LHCN-M2 (cell line): Measurements from ENCODE around the gene RHOXF2B. TPM values are rescaled to one million over a fixed set of nuclear protein-coding genes. Genes with fewer than 3 reads are reported as not detected.
"Not testable (repeated sequence)": the region's sequence is repeated elsewhere in the genome, so short reads cannot be mapped to it uniquely, and the experiment has no call there.

Experiments
- DNase-seq: peaks from one replicate; pipeline ENCODE4 v3.0.0-alpha.2; 2012; ENCODE audit warnings: low read depth
- polyA plus RNA-seq: library from polyadenylated mRNA; unstranded; fragments of >200 nt; gene quantifications from one replicate; pipeline ENCODE4 v1.2.1, GENCODE V29; 2012; ENCODE audit warnings: missing spikeins
- total RNA-seq: library from RNA; depleted of rRNA; stranded (reverse); fragments of >200 nt; gene quantifications from 2 replicates; pipeline ENCODE4 v1.2.3, GENCODE V29; 2014; rRNA removed

RHOXF2B gene
- total RNA-seq, result not detected in 2 replicates
- polyA plus RNA-seq, result not detected

DNA sequence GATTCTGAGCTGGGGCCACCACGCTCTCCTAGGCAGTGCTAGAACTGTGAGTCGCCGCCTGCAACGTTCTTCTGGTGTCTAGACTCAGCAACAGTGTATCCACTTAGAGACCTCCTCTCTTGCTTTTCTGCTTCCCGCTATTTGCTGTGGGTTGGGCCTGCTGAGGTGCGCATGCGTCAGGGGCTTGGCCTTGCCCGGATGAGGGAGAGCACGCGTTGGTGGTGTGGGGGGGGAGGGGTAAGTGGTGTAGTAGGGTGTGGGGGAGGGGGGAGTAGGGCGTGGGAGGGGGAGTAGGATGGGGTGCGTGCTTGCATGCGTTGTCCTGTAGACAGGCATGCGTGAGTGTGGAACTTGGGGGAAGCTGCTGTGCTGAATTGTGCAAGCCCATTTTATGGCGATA, at the start of gene RHOXF2B:
TSS of gene RHOXF2B (minus strand) at position 101 of the 400 bp plus-strand sequence. CDS start 138 bp downstream, outside the sequence.
- not testable (repeated sequence) for DNase-seq

- no peak for DNase-seq
Measured at GRCh38 chrX:120125444-120125843, 48.0 kb upstream of the RHOXF2B start.

GRCh38 chrX:120120223-120120622, 42.7 kb upstream of the RHOXF2B start:
- no peak for DNase-seq

- no peak for DNase-seq
Measured at GRCh38 chrX:120115438-120115963, 38.0 kb upstream of the RHOXF2B start, which contains the start of gene RHOXF1. Gene RHOXF1, minus strand, starts transcription at chrX:120115913. Its CDS starts 51 bp downstream, at chrX:120115862.

DNA sequence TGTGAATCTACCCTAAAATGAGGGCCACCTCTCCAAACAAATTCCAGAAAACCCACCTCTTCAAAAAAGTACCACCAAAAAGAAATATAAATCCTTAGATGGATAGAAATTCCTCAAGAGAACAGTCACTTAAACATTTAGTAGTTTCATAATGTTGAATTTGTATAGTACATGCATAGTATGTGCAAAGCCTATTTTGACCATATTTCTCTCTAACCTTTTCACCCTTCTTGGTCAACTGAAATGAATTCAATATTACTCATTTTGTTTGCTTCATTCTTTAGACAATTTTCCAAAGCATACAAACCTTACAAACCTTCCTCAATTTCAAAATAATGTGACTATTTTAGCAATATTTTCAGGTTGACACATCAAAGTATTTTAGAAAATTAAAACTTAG, 34.1 kb upstream of the RHOXF2B start:
- no peak for DNase-seq

GRCh38 chrX:120109378-120109777, 31.9 kb upstream of the RHOXF2B start:
- no peak for DNase-seq

DNA sequence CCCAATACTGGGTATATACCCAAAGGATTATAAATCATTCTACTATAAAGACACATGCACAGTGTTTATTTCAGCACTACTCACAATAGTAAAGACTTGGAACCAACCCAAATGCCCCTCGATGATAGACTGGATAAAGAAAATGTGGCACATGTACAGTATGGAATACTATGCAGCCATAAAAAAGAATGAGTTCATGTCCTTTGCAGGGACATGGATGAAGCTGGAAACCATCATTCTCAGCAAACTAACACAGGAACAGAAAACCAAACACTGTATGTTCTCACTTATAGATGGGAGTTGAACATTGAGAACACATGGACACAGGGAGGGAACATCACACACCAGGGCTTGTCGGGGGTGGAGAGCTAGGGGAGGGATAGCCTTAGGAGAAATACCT, 27.2 kb upstream of the RHOXF2B start:
- DNase-seq, result not testable (repeated sequence)

GRCh38 chrX:120101057-120101456, 23.6 kb upstream of the RHOXF2B start:
- not testable (repeated sequence) for DNase-seq

DNA sequence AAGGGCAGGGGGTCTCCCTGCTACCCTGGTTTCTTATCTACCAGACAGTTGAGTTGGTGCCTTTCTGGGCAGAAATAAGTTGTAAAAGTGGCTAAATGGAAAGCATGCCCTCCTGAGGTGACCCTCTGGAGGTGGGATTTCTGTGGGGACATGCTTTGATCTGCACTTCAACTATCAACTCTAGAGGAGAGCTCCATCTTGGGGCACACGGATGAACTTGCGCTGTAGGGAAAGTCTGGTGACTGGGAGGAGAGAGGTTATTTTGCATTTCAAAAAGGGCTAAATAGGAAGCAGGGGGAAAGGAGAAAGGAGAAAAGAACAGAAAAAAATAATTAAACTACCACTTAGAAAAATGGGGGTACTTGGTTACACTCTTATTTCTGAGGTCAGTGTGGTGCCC, 12.7 kb upstream of the RHOXF2B start:
- no peak for DNase-seq

- no peak for DNase-seq
Measured at GRCh38 chrX:120087289-120088017, 10.0 kb upstream of the RHOXF2B start.

- not testable (repeated sequence) for DNase-seq
Measured at GRCh38 chrX:120085553-120086185, 8.2 kb upstream of the RHOXF2B start.

- not testable (repeated sequence) for DNase-seq
Measured at GRCh38 chrX:120066169-120066568, 11.3 kb downstream of the RHOXF2B start.

- not testable (repeated sequence) for DNase-seq
Measured at GRCh38 chrX:120042712-120043111, 34.8 kb downstream of the RHOXF2B start.

DNA sequence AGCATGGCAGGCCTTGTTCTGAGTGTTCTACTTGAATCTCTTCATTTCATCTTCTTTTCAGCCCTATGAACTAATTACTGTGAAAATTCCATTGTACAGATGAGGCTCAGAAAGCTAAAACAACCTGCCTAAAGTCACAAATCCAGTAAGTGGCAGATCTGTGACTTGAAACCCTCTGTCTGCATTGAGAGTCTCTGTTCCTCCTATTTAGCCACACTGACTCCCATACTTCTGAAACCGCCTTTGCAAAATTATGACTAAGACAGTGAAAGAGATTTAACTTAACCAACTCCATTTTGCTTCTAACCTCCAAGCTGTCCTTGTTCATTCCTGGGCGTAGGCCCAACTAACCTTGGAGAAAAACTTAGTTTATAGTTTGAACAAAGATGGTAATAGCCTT, 35.2 kb downstream of the RHOXF2B start:
- DNase-seq, result not testable (repeated sequence)

DNA sequence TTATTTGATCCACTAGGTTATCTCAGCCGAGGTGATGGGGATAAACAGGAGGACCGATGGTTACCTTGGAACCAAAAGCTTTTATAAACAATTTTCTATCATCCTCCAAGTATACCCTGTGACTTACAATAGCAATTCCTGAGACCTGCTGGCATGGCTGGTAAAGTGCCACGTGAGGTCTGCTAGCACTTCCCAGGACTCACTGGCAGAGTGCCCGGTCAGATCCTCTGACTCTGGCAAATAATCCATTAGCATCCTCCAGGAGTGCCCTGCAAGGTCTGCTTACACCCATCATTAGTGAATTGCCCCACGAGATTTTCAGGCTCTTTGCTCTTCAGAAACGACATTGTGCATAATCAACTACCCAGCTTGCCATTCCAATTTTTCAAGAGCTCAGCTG, 37.3 kb downstream of the RHOXF2B start:
- DNase-seq, result not testable (repeated sequence)

- not testable (repeated sequence) for DNase-seq
Measured at GRCh38 chrX:120039087-120039733, 38.3 kb downstream of the RHOXF2B start.

- DNase-seq, result no peak
Measured at GRCh38 chrX:120036704-120037103, 40.8 kb downstream of the RHOXF2B start.

DNA sequence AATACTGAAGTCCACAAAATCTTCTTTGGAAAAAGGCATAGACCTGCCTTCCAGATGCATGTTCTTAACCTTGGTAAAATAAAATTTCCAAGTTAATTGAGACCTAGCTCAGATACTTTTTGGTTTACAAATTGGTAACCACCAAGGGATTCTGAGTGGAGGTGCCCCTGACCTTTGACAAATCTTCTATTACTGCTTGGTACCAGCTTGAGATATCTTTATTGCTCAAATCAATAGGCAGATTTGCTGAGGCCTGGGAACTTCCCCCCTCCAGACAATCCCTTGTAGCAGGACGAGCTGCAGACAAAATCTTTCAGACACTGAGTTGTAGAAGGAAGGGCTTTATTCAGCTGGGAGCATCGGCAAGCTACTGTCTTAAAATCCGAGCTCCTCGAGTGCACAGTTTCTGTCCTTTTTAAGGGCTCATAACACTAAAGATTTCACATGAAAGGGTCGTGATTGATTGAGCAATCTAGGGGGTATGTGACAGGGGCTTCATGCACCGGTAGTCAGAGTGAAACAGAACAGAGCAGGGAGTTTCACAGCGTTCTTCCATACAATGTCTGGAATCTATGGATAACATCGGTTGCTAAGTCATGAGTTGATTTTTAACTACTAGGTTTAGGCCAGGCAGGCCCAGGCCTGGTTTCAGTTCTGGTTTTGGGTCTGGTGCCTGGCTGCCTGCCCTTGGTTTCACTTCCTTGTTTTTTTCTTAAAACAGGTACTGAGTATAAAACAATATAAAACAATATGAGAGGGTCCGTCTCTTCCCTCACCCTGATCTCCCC, 41.8 kb downstream of the RHOXF2B start:
- not testable (repeated sequence) for DNase-seq

DNA sequence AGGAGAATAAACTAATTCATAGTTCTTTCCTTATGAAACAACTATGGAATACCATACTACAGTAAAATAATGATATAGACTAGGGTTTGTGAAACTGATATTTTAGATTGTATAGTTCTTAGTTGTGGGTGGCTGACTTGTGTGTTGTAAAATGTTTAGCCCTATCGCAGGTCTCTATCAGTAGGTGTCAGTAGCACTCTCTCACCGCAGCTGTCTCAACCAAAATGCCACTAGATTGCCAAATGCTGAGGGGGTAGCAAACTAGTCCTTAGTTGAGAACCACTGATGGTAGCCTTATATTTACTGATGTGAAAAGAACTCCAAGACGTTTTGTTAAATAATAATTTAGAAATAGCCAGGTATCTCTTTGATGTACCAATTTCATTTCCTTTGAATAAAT, 48.1 kb downstream of the RHOXF2B start:
- no peak for DNase-seq

DNA sequence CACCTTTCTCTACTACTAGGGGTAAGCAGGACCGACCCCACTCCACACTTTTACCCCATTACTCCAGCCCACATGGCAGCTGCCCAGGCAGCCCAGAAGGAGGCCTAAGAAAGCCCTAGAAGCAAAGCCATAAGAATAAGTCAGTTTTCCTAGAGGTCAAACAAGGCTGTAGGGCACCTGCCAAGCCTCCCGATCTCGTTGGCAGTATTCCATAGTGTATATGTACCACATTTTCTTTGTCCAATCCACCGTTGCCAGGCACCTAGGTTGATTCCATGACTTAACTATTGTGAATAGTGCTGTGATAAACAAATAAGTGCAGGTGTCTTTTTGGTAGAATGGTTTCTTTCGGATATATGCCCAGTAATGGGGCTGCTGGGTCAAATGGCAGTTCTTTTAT, 54.2 kb downstream of the RHOXF2B start:
- no peak for DNase-seq

DNA sequence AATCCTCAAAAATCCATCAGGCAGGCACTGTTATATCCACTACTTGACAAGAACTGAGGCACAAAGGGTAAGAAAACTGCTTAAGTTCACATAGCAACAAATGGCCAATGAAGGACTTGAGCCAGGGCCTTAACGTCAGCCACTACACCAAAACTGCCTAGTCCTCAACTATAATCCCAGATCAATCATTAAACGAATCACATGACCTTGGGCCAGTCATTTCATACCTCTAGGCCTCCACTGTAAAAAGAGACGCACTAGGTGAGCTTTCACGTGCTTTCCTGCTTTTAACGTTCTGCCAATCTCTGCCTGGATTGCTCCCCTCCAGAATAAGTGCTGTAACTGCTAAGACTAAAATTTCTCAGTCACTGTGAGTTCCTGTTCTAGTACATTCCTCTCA, 54.7 kb downstream of the RHOXF2B start:
- DNase-seq, result no peak
